Activated CD8-positive, alpha-beta T cell treated with anti-CD3 and anti-CD28 coated beads, Interleukin-2, amount 10 ng/mL, durations not matched to agents 7 days and 5 days (primary cell): ENCODE results near the gene ENTPD7. TPM values are rescaled to one million over a fixed set of nuclear protein-coding genes. Genes with fewer than 3 reads are reported as not detected.
"Not testable (repeated sequence)": the region's sequence is repeated elsewhere in the genome, so short reads cannot be mapped to it uniquely, and the experiment has no call there.

ENCODE experiments used
- ATAC-seq: fragments of 150-1000 bp; cut with Tn5 transposase; one replicate; pipeline ENCODE4 v1.10.0; 2021; ENCODE audit warnings: moderate library complexity
- CTCF ChIA-PET: fragments of 350-600 bp; sonication (Branson Sonifier 250); formaldehyde crosslinking; loops from one replicate; lab custom pipeline; 2021; ENCODE audit warnings: antibody characterized with exemption; lab: Charles Lee
- POLR2A ChIA-PET: fragments of 350-600 bp; sonication (Branson Sonifier 250); formaldehyde crosslinking; loops from one replicate; lab custom pipeline; 2021; ENCODE audit warnings: antibody characterized with exemption; lab: Charles Lee
- DNase-seq: peaks from one replicate; pipeline ENCODE4 v3.0.0-alpha.2; 2020
- H3K27ac Mint-ChIP-seq: one replicate; pipeline ENCODE4 v1.8.0; 2021; ENCODE audit warnings: mild to moderate bottlenecking, mixed read lengths
- H3K27me3 Mint-ChIP-seq: one replicate; pipeline ENCODE4 v1.8.0; 2021; ENCODE audit warnings: low read depth, mixed read lengths
- H3K36me3 Mint-ChIP-seq: one replicate; pipeline ENCODE4 v1.8.0; 2021; ENCODE audit warnings: low read depth, mixed read lengths
- H3K4me1 Mint-ChIP-seq: one replicate; pipeline ENCODE4 v1.8.0; 2021; ENCODE audit warnings: low read depth, mixed read lengths
- H3K4me3 Mint-ChIP-seq: one replicate; pipeline ENCODE4 v1.8.0; 2021; ENCODE audit warnings: mild to moderate bottlenecking, mixed read lengths
- H3K9me3 Mint-ChIP-seq: one replicate; pipeline ENCODE4 v1.8.0; 2022; ENCODE audit warnings: mixed read lengths; ENCODE audit not compliant: insufficient read depth
- total RNA-seq, 2 experiments: library from RNA; stranded (reverse); gene quantifications; one replicate each; pipeline ENCODE4 v1.2.3, GENCODE V29; 2021

Gene ENTPD7
- total RNA-seq, 2 experiments from 2014 or later, result 5.8 to 6.0 TPM

- Mint-ChIP-seq H3K27me3 (no peaks in the 10 kb centered on the region), H3K4me1 (peaks cover 26% of the 10 kb centered on the region), H3K36me3 (peaks cover 40% of the 10 kb centered on the region), H3K4me3 (peak within 1 kb of the TSS; percentile 100), H3K9me3 (no peaks in the 10 kb centered on the region), H3K27ac (peak within 1 kb of the TSS; percentile 99)
- ATAC-seq (peak; percentile 95), DNase-seq (peak; percentile 97)
- ChIA-PET CTCF (interaction anchor here (0.9 to 2.8 kb wide), 16 partner anchors 9 to 314 kb away, joined by 3 to 15 read pairs (median 4); partner anchors contain the start of genes DNMBP, ENTPD7 and SLC25A28), POLR2A (interaction anchor here (0.7 to 3.4 kb wide), 11 partner anchors 9 to 1598 kb away, joined by 3 to 16 read pairs (median 3); partner anchors contain the start of genes DNMBP, ENTPD7, R3HCC1L and SLC25A28)
Observed at GRCh38 chr10:99732033-99732842, 72.9 kb downstream of the ENTPD7 start, which contains the start of the genes COX15 and CUTC. TSS of gene COX15 (minus strand) at chr10:99732127. CDS start at chr10:99732049, 78 bp downstream. TSS of gene CUTC (plus strand) at chr10:99732234. CDS start at chr10:99732349, 115 bp downstream.

- CTCF ChIA-PET, result interaction anchor here (0.9 to 2.8 kb wide), 11 partner anchors 8 to 313 kb away, joined by 3 to 15 read pairs (median 5); partner anchors contain the start of gene ENTPD7
- POLR2A ChIA-PET, result interaction anchor here (3.4 kb wide), 1 partner anchor 114 kb away, joined by 16 read pairs; the partner anchor contains the start of gene SLC25A28
- Mint-ChIP-seq H3K27ac (peak overlapping the region; percentile 25), H3K27me3 (no peaks in the 10 kb centered on the region), H3K4me3 (peak overlapping the region; percentile 66), H3K9me3 (peaks cover under 1% of the 10 kb centered on the region), H3K4me1 (peaks cover 29% of the 10 kb centered on the region), H3K36me3 (peaks cover 39% of the 10 kb centered on the region)
- ATAC-seq (no peak), DNase-seq (no peak)
Observed at GRCh38 chr10:99733366-99733765, 74.1 kb downstream of the ENTPD7 start.

- H3K36me3 Mint-ChIP-seq, result peaks cover 42% of the 10 kb centered on the region
Observed at GRCh38 chr10:99734111-99734510, 74.8 kb downstream of the ENTPD7 start.

GRCh38 chr10:99740260-99740659, 81.0 kb downstream of the ENTPD7 start:
- Mint-ChIP-seq H3K9me3 (peaks cover 24% of the 10 kb centered on the region), H3K27ac (no peak overlapping the region), H3K4me3 (no peak overlapping the region), H3K27me3 (no peaks in the 10 kb centered on the region), H3K36me3 (peaks cover 79% of the 10 kb centered on the region), H3K4me1 (peaks cover 9% of the 10 kb centered on the region)
- ChIA-PET POLR2A (interaction anchor here (1.9 kb wide), 1 partner anchor 8 kb away, joined by 9 read pairs; the partner anchor contains the start of genes COX15 and CUTC), CTCF (interaction anchor here (2.6 kb wide), 1 partner anchor 8 kb away, joined by 15 read pairs; the partner anchor contains the start of genes COX15 and CUTC)
- DNase-seq (no peak), ATAC-seq (no peak)

More at GRCh38 chr10:99734111-99734510, 74.8 kb downstream of the ENTPD7 start:
- H3K4me3 Mint-ChIP-seq, H3K27ac Mint-ChIP-seq, H3K27me3 Mint-ChIP-seq, DNase-seq, ATAC-seq, H3K9me3 Mint-ChIP-seq, POLR2A ChIA-PET: not testable (repeated sequence)
- CTCF ChIA-PET, result interaction anchor here (1.7 kb wide), 1 partner anchor 298 kb away, joined by 5 read pairs; no protein-coding TSS in a partner anchor
- peaks cover 29% of the 10 kb centered on the region for H3K4me1 Mint-ChIP-seq

GRCh38 chr10:99740933-99741559, 81.7 kb downstream of the ENTPD7 start:
- Mint-ChIP-seq H3K9me3 (peaks cover 24% of the 10 kb centered on the region), H3K36me3 (peaks cover 82% of the 10 kb centered on the region), H3K27ac (no peak overlapping the region), H3K27me3 (no peaks in the 10 kb centered on the region), H3K4me3 (no peak overlapping the region), H3K4me1 (peaks cover 5% of the 10 kb centered on the region)
- DNase-seq (no peak), ATAC-seq (no peak)
- CTCF ChIA-PET, result interaction anchor here (2.6 kb wide), 1 partner anchor 9 kb away, joined by 15 read pairs; the partner anchor contains the start of genes COX15 and CUTC
- POLR2A ChIA-PET, result interaction anchor here (1.9 kb wide), 1 partner anchor 9 kb away, joined by 9 read pairs; the partner anchor contains the start of genes COX15 and CUTC

- Mint-ChIP-seq H3K9me3 (peaks cover 24% of the 10 kb centered on the region), H3K36me3 (peaks cover 75% of the 10 kb centered on the region), H3K4me1 (peaks cover 5% of the 10 kb centered on the region), H3K27me3 (no peaks in the 10 kb centered on the region), H3K27ac (no peak overlapping the region), H3K4me3 (no peak overlapping the region)
- no peak for ATAC-seq
- POLR2A ChIA-PET, result interaction anchor here (0.8 kb wide), 1 partner anchor 10 kb away, joined by 3 read pairs; the partner anchor contains the start of genes COX15 and CUTC
- CTCF ChIA-PET, result interaction anchor here (2.0 to 2.6 kb wide), 2 partner anchors 10 kb away, joined by 12 to 15 read pairs; partner anchors contain the start of genes COX15 and CUTC
- no peak for DNase-seq
Observed at GRCh38 chr10:99742254-99742653, 82.9 kb downstream of the ENTPD7 start.

- Mint-ChIP-seq H3K9me3 (peaks cover 24% of the 10 kb centered on the region), H3K4me1 (peaks cover 2% of the 10 kb centered on the region), H3K27ac (no peak overlapping the region), H3K36me3 (peaks cover 72% of the 10 kb centered on the region), H3K27me3 (no peaks in the 10 kb centered on the region), H3K4me3 (no peak overlapping the region)
- DNase-seq (no peak), ATAC-seq (no peak)
- ChIA-PET POLR2A (interaction anchor here (0.8 kb wide), 1 partner anchor 11 kb away, joined by 3 read pairs; the partner anchor contains the start of genes COX15 and CUTC), CTCF (interaction anchor here (1.5 to 2.0 kb wide), 2 partner anchors 10 kb away, joined by 4 to 12 read pairs; partner anchors contain the start of genes COX15 and CUTC)
Observed at GRCh38 chr10:99742701-99743100, 83.4 kb downstream of the ENTPD7 start.

- H3K27ac Mint-ChIP-seq, result no peak overlapping the region
- ATAC-seq (no peak), DNase-seq (no peak)
- H3K36me3 Mint-ChIP-seq, result peaks cover 71% of the 10 kb centered on the region
- POLR2A ChIA-PET, result no interaction called here
- H3K27me3 Mint-ChIP-seq, result no peaks in the 10 kb centered on the region
- peaks cover 21% of the 10 kb centered on the region for H3K9me3 Mint-ChIP-seq
- CTCF ChIA-PET, result interaction anchor here (1.5 to 2.0 kb wide), 2 partner anchors 8 to 11 kb away, joined by 4 to 12 read pairs; partner anchors contain the start of genes COX15 and CUTC
- H3K4me1 Mint-ChIP-seq, result peaks cover 2% of the 10 kb centered on the region
- H3K4me3 Mint-ChIP-seq, result no peak overlapping the region
Observed at GRCh38 chr10:99743841-99744240, 84.5 kb downstream of the ENTPD7 start.

- Mint-ChIP-seq H3K36me3 (peaks cover 62% of the 10 kb centered on the region), H3K27ac (peak overlapping the region; percentile 19)
- H3K4me3 Mint-ChIP-seq, H3K9me3 Mint-ChIP-seq, ATAC-seq, DNase-seq, H3K27me3 Mint-ChIP-seq, H3K4me1 Mint-ChIP-seq, CTCF ChIA-PET: not testable (repeated sequence)
- POLR2A ChIA-PET, result interaction anchor here (1.2 kb wide), 1 partner anchor 14 kb away, joined by 3 read pairs; the partner anchor contains the start of genes COX15 and CUTC
Observed at GRCh38 chr10:99746166-99746565, 86.9 kb downstream of the ENTPD7 start.

- ChIA-PET CTCF (interaction anchor here (1.0 kb wide), 1 partner anchor 17 kb away, joined by 3 read pairs; the partner anchor contains the start of genes COX15 and CUTC), POLR2A (no interaction called here)
Observed at GRCh38 chr10:99748823-99749451, 89.6 kb downstream of the ENTPD7 start.

More at GRCh38 chr10:99748823-99749451, 89.6 kb downstream of the ENTPD7 start:
- no peak overlapping the region for H3K4me3 Mint-ChIP-seq
- H3K4me1 Mint-ChIP-seq, result no peaks in the 10 kb centered on the region
- DNase-seq (no peak), ATAC-seq (no peak)
- no peaks in the 10 kb centered on the region for H3K27me3 Mint-ChIP-seq
- no peak overlapping the region for H3K27ac Mint-ChIP-seq
- peaks cover 51% of the 10 kb centered on the region for H3K36me3 Mint-ChIP-seq
- H3K9me3 Mint-ChIP-seq, result no peaks in the 10 kb centered on the region
